ENCODE data around the gene PKD1.

DNA sequence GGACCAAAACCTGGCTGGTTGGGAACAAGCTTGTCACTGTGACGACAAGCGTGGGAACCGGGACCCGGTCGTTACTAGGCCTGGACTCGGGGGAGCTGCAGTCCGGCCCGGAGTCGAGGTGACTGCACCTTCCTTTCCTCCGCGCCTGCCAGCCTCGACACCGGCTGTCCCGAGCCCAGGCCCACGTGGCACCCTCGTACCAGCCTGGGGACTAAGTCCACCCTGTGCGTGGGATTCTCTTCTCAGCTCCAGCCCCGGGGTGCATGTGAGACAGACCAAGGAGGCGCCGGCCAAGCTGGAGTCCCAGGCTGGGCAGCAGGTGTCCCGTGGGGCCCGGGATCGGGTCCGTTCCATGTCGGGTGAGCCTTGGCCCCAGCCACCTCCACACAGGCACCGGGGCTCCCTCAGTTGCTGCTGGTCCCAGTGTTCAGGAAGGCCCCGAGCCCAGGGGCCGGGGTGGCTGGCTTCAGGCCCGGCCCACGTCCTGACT lies 56.3 kb downstream of the PKD1 start:
- TF ChIP-seq JUNB (CRISPR knock-in tag; IDR thresholded peaks at IDR 0.05; ENCODE audit: borderline replicate concordance), result no peak
- TF ChIP-seq, protein P1, sequence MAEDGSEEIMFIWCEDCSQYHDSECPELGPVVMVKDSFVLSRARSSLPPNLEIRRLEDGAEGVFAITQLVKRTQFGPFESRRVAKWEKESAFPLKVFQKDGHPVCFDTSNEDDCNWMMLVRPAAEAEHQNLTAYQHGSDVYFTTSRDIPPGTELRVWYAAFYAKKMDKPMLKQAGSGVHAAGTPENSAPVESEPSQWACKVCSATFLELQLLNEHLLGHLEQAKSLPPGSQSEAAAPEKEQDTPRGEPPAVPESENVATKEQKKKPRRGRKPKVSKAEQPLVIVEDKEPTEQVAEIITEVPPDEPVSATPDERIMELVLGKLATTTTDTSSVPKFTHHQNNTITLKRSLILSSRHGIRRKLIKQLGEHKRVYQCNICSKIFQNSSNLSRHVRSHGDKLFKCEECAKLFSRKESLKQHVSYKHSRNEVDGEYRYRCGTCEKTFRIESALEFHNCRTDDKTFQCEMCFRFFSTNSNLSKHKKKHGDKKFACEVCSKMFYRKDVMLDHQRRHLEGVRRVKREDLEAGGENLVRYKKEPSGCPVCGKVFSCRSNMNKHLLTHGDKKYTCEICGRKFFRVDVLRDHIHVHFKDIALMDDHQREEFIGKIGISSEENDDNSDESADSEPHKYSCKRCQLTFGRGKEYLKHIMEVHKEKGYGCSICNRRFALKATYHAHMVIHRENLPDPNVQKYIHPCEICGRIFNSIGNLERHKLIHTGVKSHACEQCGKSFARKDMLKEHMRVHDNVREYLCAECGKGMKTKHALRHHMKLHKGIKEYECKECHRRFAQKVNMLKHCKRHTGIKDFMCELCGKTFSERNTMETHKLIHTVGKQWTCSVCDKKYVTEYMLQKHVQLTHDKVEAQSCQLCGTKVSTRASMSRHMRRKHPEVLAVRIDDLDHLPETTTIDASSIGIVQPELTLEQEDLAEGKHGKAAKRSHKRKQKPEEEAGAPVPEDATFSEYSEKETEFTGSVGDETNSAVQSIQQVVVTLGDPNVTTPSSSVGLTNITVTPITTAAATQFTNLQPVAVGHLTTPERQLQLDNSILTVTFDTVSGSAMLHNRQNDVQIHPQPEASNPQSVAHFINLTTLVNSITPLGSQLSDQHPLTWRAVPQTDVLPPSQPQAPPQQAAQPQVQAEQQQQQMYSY (CRISPR knock-in tag; IDR thresholded peaks at IDR 0.05), result no peak
- no peak for TF ChIP-seq SRF (IDR thresholded peaks at IDR 0.05; ENCODE audit: low read depth, low read length)
- TF ChIP-seq, protein P2, sequence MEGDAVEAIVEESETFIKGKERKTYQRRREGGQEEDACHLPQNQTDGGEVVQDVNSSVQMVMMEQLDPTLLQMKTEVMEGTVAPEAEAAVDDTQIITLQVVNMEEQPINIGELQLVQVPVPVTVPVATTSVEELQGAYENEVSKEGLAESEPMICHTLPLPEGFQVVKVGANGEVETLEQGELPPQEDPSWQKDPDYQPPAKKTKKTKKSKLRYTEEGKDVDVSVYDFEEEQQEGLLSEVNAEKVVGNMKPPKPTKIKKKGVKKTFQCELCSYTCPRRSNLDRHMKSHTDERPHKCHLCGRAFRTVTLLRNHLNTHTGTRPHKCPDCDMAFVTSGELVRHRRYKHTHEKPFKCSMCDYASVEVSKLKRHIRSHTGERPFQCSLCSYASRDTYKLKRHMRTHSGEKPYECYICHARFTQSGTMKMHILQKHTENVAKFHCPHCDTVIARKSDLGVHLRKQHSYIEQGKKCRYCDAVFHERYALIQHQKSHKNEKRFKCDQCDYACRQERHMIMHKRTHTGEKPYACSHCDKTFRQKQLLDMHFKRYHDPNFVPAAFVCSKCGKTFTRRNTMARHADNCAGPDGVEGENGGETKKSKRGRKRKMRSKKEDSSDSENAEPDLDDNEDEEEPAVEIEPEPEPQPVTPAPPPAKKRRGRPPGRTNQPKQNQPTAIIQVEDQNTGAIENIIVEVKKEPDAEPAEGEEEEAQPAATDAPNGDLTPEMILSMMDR (CRISPR knock-in tag; IDR thresholded peaks at IDR 0.05), result no peak
- TF ChIP-seq HIVEP1 (CRISPR knock-in tag; IDR thresholded peaks at IDR 0.05), result no peak
